Measurements from ENCODE around the gene NME7.
"Not testable (repeated sequence)": the region's sequence is repeated elsewhere in the genome, so short reads cannot be mapped to it uniquely, and the experiment has no call there.

The NME7 gene

GRCh38 chr1:169126335-169126734, 241.3 kb downstream of the NME7 start:
- DNase-seq (ENCODE audit: low spot score) = no peak

GRCh38 chr1:169125597-169125996, 242.0 kb downstream of the NME7 start:
- DNase-seq (ENCODE audit: low spot score) = not testable (repeated sequence)

- DNase-seq (ENCODE audit: low spot score) = no peak
Observed at GRCh38 chr1:169124459-169124858, 243.1 kb downstream of the NME7 start.

GRCh38 chr1:169122976-169123375, 244.6 kb downstream of the NME7 start:
- DNase-seq (ENCODE audit: low spot score) = no peak

GRCh38 chr1:169121146-169121923, 246.3 kb downstream of the NME7 start:
- no peak for DNase-seq (ENCODE audit: low spot score)

- no peak for DNase-seq (ENCODE audit: low spot score)
Observed at GRCh38 chr1:169120066-169120465, 247.5 kb downstream of the NME7 start.

- DNase-seq (ENCODE audit: low spot score) = no peak
Observed at GRCh38 chr1:169119405-169119804, 248.2 kb downstream of the NME7 start.

GRCh38 chr1:169118227-169118626, 249.4 kb downstream of the NME7 start:
- DNase-seq (ENCODE audit: low spot score) = no peak

- DNase-seq (ENCODE audit: low spot score) = no peak
Observed at GRCh38 chr1:169117599-169117998, 250.0 kb downstream of the NME7 start.

GRCh38 chr1:169117014-169117413, 250.6 kb downstream of the NME7 start:
- DNase-seq (ENCODE audit: low spot score) = no peak

GRCh38 chr1:169115891-169116585, 251.6 kb downstream of the NME7 start:
- no peak for DNase-seq (ENCODE audit: low spot score)

GRCh38 chr1:169113613-169114119, 253.9 kb downstream of the NME7 start:
- DNase-seq (ENCODE audit: low spot score) = no peak

GRCh38 chr1:169112241-169112640, 255.4 kb downstream of the NME7 start:
- DNase-seq (ENCODE audit: low spot score) = no peak

GRCh38 chr1:169111472-169111871, 256.1 kb downstream of the NME7 start:
- DNase-seq (ENCODE audit: low spot score) = no peak

GRCh38 chr1:169110689-169111447, 256.7 kb downstream of the NME7 start:
- DNase-seq (ENCODE audit: low spot score) = no peak

GRCh38 chr1:169110236-169110635, 257.4 kb downstream of the NME7 start:
- DNase-seq (ENCODE audit: low spot score) = no peak

GRCh38 chr1:169109561-169110134, 257.9 kb downstream of the NME7 start:
- DNase-seq (ENCODE audit: low spot score) = no peak

GRCh38 chr1:169108863-169109560, 258.6 kb downstream of the NME7 start:
- no peak for DNase-seq (ENCODE audit: low spot score)

- no peak for DNase-seq (ENCODE audit: low spot score)
Observed at GRCh38 chr1:169108223-169108622, 259.4 kb downstream of the NME7 start.

GRCh38 chr1:169107603-169108208, 259.9 kb downstream of the NME7 start:
- DNase-seq (ENCODE audit: low spot score) = no peak

GRCh38 chr1:169106921-169107602, 260.5 kb downstream of the NME7 start:
- DNase-seq (ENCODE audit: low spot score) = no peak

All from CD4-positive, alpha-beta T cell treated with Interleukin-2 at 100 ng/mL for 4 hours (primary cell).